Left ventricle myocardium superior (tissue), 1 donor: ENCODE results near the gene TTLL9. TPM values are rescaled to one million over a fixed set of nuclear protein-coding genes. Genes with fewer than 3 reads are reported as not detected.

Experiments
- ATAC-seq: fragments of 200-7000 bp; cut with Tn5 transposase; one replicate; pipeline ENCODE4 v1.9.1; 2020; ENCODE audit warnings: mild to moderate bottlenecking, moderate library complexity
- DNase-seq: peaks from one replicate; pipeline ENCODE4 v3.0.0-alpha.2; 2020
- intact Hi-C: fragments of 100-400 bp; cut with micrococcal nuclease; formaldehyde crosslinking; loops from one replicate; pipeline ENCODE4 v1.11.0; 2022
- total RNA-seq: library from RNA; stranded (reverse); fragmentation: NEBNext Ultra II Directional; extraction: Animal tissue kit (Norgen Biotek cat#: 25700); gene quantifications from one replicate; pipeline ENCODE4 v1.2.1, GENCODE V29; 2021
- donor health status: DM: no; HTN: yes; CAD: no; lungs with severe emphysema.

TTLL9 gene
- total RNA-seq, 1 donor from 2014 or later: not detected

DNA sequence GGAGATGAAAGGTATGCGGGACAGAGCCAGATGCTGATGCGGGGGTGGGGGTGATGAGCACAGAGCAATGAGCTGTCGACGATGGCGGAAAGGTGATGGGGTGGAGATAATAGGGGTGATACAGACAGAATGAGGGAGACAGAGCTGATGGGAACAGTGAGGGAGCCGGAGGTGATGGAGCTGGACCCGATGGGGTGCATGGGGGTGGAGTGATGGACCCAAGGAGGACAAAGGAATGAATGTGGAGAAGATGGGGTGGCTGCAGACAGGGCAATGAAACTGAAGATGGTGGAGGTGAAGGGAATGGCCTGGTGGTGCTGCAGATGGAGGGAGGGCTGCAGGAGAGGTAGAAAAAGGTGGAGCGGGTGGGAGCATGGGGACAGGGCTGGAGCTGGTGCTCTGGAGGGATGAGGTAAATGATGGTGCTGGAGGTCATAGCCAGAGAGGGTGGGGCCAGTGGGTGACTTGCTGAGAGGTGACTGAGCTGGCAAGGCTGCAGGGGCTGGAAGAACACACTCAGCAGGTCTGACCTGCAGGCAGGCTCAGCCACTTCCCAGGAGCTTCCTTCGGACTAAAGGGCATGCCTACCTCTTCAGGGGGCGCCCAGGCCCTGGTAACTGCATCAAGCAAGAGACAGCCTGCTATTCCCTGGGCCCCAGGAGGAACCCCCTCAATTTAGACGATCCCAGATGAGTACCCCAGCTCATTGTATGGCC is 19.0 kb upstream of the TTLL9 start:
- no peak for ATAC-seq
- intact Hi-C loops: loop anchor here (5.0 to 10.0 kb wide), 2 partner anchors 101 to 183 kb away; partner anchors contain the start of gene PDRG1
- no peak for DNase-seq

GRCh38 chr20:31853481-31853880 is 17.0 kb upstream of the TTLL9 start:
- intact Hi-C loops: loop anchor here (5.0 to 10.0 kb wide), 2 partner anchors 99 to 181 kb away; partner anchors contain the start of gene PDRG1

GRCh38 chr20:31856516-31856915 is 13.9 kb upstream of the TTLL9 start:
- ATAC-seq (no peak), DNase-seq (no peak)
- intact Hi-C loops: loop anchor here (10.0 kb wide), 1 partner anchor 178 kb away; no protein-coding TSS in a partner anchor

More at GRCh38 chr20:31853481-31853880, 17.0 kb upstream of the TTLL9 start:
- ATAC-seq (no peak), DNase-seq (no peak)

DNA sequence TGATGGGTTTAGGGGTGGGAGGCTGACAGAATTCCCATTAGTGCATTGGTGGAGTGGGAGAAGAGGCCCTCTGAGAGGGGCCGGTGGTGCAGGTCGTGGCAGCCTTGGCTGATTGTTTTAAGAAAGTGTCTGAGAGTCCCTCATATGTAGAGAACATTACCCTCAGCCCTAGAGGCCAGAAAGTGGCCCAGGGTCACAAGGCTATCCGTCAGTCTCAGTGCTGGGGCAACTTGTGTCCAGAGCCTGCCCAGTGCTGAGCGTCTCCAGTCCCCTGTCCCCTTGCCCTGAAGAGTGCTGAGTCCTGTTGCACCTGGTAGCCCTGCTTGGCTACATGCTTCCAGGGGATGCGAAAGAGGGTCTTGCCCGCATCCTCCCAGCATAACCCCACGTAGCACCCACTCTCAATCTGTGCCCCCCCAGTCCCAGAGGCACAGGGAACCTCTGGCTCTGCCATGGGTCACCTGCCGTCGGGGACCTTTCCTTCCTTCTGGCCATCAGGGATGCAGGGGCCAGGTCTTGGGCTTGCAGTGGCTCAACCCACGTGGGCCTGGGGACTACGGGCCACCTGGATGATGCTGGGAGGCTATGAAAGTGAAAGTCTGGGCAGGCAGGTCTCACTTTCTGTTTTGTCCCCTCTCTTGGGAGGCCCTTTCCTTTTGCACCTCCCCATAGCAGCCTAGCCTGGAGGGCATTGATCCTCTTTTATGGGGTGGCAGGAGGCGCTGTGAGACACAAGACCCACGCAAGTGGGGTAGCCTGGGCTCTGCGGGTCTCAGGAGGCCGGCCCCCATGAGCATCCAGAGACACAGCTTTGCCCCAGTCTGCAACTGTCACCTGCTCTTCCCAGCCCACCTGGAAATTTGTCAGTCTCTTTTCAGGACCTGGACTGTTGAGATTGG is 12.3 kb upstream of the TTLL9 start:
- DNase-seq (peak; percentile 19), ATAC-seq (no peak)
- intact Hi-C loops: loop anchor here (10.0 kb wide), 1 partner anchor 177 kb away; no protein-coding TSS in a partner anchor

DNA sequence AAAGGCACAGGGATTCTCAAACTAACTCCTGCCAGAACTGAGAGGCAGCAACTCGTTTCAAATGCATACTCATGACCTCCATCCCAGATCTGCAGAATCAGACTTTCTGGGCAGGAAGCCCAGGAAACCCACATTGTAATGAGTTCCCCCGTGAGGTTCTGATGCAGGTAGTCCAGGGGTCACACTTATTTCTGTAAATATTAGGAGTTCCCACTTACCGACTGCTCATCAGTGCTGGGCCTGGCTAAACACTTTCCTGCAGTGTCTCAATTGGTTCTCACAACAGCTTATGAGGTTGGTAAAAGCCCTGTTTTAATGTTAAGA is 11.7 kb upstream of the TTLL9 start:
- DNase-seq (no peak), ATAC-seq (no peak)
- intact Hi-C loops: loop anchor here (10.0 kb wide), 1 partner anchor 176 kb away; no protein-coding TSS in a partner anchor

DNA sequence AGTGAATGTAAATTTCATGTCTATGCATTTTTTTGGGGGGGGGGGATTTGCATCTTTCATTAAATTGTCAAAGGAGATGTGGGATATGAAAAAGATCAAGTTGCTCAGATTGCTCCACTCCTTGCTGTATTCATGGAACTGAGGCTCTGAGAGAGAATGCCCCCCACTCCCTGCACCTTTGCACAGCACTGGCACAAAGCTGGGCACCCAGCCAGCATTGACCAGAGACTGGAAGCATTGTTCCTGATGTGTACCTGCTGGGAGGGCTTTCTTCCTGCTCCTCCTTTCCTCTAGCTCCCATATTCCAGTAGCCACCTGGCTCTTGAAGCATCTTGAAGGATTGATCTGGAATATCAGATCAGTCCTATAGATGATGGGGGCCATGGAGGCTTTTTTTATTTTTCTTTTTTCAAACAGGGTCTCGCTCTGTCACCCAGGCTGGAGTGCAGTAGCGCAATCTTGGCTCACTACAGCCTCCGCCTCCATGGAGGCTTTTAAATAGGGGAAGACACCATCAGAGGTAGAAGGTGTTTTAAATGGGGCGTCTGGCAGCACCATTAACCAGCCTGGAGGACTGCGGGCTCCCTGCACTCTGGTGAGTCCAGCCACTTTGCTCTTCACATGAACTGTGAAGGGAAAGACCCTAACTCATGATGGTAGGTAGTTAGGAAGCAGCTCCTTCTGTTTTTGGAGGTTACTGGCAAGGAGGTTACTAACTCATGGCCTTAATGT is 11.0 kb upstream of the TTLL9 start:
- intact Hi-C loops: loop anchor here (10.0 kb wide), 1 partner anchor 175 kb away; no protein-coding TSS in a partner anchor
- ATAC-seq: no peak
- DNase-seq: peak; percentile 17

DNA sequence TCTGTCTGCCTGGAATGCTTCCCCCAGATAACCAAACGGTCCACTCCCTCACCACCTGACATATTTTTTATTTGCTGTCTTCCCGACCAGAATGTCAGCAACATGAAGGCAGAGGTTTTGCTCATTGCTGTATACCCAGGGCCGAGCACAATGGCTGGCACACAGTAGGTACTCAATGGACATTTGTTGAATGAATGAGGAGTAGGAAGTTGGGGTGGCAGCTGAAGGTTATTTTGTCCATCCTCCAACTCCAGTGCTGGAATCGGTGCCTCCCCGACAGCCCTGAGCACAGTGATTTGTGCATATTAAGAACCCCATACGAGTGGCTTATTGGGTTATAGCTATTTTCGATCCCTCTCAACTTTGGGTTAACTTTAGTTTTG is 10.4 kb upstream of the TTLL9 start:
- intact Hi-C loops: loop anchor here (10.0 kb wide), 1 partner anchor 175 kb away; no protein-coding TSS in a partner anchor
- no peak for ATAC-seq
- DNase-seq: no peak

DNA sequence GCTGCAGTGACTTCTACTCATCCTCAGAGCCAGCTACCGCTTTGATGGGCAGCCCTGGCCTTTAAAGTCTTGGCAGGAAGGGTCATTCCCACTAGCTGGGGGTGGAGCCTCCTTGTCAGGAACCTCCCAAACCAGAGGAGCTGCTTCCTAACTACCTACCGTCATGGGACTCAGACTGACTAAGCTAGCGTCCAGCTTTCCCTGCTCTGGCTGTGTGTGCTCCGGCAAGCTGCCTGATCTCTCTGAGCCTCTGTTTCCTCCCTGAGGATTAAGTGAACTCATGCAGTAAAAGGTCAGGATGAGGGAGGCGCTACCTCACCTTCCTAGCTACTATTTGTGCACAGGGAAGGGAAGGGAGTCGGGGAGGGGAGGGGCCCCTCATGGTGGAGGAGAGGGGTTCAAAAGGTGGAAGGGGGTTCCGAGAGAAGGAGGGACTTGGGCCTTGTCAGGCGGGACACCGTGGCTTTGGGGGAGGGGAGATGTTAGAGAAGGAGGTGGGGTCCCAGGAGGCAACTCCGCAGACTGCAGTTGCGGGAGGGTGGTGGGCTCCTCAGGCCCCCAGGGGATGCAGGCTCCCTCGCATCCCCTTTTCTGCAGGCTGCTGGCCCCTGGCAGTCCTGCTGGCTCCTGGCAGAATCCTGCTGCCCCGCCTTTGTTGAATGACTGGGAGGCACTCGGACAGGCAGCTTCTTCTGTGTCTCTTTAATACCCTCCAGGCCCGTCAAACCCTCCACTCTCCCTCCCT is 9.9 kb upstream of the TTLL9 start:
- DNase-seq (peak; percentile 29), ATAC-seq (peak; percentile 67)
- intact Hi-C loops: no loop called here

DNA sequence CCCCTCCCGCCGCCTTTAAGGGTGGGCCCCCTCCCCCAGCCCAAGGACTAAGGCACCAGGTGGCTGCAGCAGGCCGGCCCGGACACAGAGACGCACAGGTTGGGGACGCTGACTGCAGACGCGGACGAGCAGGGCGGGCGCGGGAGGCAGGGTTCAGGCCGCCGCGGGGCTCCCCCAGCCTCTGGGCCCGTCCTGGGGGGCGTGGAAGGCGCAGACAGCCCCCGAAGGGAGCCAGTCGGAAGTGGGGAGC is 9.4 kb upstream of the TTLL9 start:
- intact Hi-C loops: no loop called here
- DNase-seq (no peak), ATAC-seq (peak; percentile 42)

GRCh38 chr20:31861385-31862156 is 8.9 kb upstream of the TTLL9 start:
- intact Hi-C loops: no loop called here
- ATAC-seq (peak; percentile 85), DNase-seq (peak; percentile 78)

DNA sequence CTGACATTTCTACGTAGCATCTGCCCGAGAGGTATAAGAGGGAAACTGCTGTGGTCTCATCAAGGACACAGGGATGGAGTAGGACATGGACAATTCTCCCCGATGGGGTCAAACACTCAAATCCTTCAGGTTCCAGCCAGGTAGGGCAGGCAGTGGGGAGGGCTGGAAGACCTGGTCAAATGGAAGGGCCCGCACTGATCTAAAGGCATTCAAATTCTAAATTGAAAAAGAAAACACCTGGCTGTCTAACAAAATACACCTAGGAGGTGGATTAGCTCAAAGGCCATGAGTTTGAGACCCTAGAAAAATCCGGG is 8.3 kb upstream of the TTLL9 start:
- DNase-seq: no peak
- ATAC-seq: no peak
- intact Hi-C loops: no loop called here

DNA sequence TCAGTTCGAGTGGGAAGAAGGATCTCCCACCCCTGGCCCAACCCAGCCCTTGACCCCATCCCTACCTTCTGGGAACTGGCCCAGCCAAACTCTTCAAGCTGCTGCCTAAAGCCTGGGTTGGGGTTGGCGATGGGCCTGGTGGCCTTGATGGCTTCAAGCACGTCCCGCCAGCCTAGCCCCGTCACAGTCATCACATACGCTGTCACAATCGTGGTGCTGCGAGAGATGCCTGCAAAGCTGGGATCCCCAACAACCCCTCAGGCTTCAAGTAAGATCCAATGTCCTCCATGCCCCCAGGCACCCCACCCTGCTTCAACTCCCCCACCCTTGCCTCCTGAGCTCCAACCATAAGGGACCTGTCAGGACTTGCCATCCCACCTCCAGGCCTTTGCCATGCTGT is 7.9 kb upstream of the TTLL9 start:
- peak; percentile 26 for DNase-seq
- intact Hi-C loops: no loop called here
- ATAC-seq: no peak

- intact Hi-C loops: no loop called here
- DNase-seq: peak; percentile 16
- no peak for ATAC-seq
Measured at GRCh38 chr20:31863296-31864085, 6.9 kb upstream of the TTLL9 start.

DNA sequence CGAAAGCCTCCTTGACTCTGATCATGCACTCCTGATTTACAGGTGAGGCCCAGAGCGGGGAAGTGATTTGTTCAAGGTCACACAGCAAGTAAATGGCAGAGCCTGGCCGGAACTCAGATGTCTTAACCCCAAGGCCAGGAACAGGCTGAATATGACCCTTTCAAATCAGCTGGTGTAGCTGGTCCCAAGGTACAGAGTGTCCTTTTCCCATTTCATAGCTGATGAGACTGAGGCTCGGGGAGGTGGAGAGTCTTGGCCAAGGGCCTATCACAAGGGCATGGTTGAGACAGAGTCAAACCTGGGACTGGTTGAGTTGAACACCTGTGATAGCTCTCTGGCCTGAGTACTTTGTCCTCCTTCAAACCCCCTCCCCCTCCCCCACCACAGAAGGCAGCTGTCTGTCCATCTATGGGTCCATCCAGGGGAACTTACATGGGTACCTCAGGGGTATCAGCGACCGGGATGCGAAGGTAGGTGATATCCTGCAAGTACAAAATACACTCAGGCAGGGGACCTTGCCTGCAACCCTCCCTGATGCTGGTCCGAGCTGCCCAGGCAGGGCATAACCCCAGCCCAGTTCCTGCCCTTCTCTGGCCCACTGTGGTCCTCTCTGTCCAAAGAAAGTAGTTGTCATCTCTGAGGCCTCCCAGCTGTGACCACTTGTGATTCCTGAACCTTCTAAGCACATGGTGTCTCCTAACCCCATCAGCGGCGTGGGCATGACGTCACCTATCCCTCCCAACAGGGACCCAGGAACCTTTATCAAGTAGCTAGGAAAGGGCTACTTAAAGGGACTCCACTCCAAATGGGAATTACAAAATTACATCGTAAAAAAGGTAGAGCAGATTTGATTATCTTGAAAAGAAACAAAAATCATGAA is 5.7 kb upstream of the TTLL9 start:
- no peak for ATAC-seq
- intact Hi-C loops: no loop called here

GRCh38 chr20:31866221-31866620 is 4.2 kb upstream of the TTLL9 start:
- intact Hi-C loops: no loop called here
- no peak for ATAC-seq
- no peak for DNase-seq

More for the DNA sequence above, 5.7 kb upstream of the TTLL9 start:
- DNase-seq: no peak

DNA sequence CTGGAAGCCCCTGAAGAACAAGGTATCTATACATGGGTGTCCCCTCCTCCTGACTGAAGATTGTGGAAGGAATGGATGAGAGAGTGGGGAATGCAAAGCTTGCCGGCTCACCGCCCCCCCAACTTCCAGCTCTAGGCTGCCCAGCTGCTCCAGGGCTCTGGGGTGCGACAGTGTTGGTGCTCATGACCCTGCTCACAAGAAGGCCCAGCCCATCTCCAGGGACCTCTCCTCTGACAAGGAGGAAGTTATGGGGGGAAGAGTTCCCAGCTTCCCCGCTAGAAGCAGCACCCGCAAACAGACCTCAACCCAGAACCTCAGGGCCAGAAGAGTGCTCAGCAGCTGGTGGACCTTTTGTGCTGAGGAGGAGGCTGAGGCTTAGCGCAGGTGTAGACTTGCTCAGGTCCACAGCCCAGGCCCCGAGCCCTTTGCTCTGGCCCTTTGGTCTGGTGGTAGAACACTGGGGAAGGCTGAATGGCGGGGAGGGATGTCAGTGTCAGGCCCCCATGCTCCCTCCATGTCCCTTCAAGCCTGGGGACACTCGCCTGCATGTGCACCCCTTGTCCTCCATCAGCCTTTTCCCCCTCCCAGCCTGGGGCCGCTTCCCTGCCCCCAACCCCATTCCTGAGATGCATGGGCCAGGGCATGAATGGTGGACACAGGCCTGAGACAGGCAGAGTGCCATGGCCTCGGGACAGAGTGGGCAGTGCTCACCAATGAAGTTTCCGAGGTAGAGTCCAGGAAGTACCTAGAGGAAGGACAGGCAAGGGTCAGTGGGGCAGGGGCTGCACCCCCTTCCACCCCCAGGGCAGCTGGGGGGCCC is 1.4 kb upstream of the TTLL9 start:
- intact Hi-C loops: no loop called here
- DNase-seq (no peak), ATAC-seq (no peak)
